Measurements from ENCODE around the gene IL4R.

Gene IL4R

GRCh38 chr16:27284865-27285675 is 28.7 kb upstream of the IL4R start:
- Histone ChIP-seq H2AFZ (ENCODE audit: low read length) (no peak overlapping the region), H3K9me3 (ENCODE audit: insufficient read depth, low read depth, low read length) (no peaks in the 10 kb centered on the region), H4K20me1 (ENCODE audit: insufficient read depth, low read length, poor library complexity, severe bottlenecking) (no peaks in the 10 kb centered on the region), H3K4me1 (ENCODE audit: insufficient read depth, low read length, poor library complexity, severe bottlenecking) (peaks cover 4% of the 10 kb centered on the region), H3K4me3 (ENCODE audit: low read length, poor library complexity, severe bottlenecking) (no peak overlapping the region), H3K9ac (ENCODE audit: low read depth, low read length, poor library complexity, severe bottlenecking) (no peak overlapping the region), H3K36me3 (ENCODE audit: insufficient read depth, low read length) (no peaks in the 10 kb centered on the region), H3F3A (ENCODE audit: low read depth) (no peaks in the 10 kb centered on the region), H3K27me3 (ENCODE audit: insufficient read depth, low read length, poor library complexity, severe bottlenecking) (no peaks in the 10 kb centered on the region), H3K9me2 (replicated peaks; ENCODE audit: low read depth, low read length) (no peaks in the 10 kb centered on the region), H3K4me2 (ENCODE audit: low read depth, low read length, poor library complexity, severe bottlenecking) (no peak overlapping the region), H3K79me2 (ENCODE audit: insufficient read depth, low read length) (no peaks in the 10 kb centered on the region)
- TF ChIP-seq CTCF (conservative IDR thresholded peaks at IDR 0.05; ENCODE audit: low read length) (no peak), EZH2phosphoT487 (IDR thresholded peaks at IDR 0.05; ENCODE audit: borderline replicate concordance) (no peak)

GRCh38 chr16:27285676-27286196 is 28.0 kb upstream of the IL4R start:
- H3K4me3 ChIP-seq (ENCODE audit: low read length, poor library complexity, severe bottlenecking): no peak overlapping the region
- H3K4me1 ChIP-seq (ENCODE audit: insufficient read depth, low read length, poor library complexity, severe bottlenecking): peaks cover 4% of the 10 kb centered on the region
- H3F3A ChIP-seq (ENCODE audit: low read depth): no peaks in the 10 kb centered on the region
- no peaks in the 10 kb centered on the region for H4K20me1 ChIP-seq (ENCODE audit: insufficient read depth, low read length, poor library complexity, severe bottlenecking)
- no peaks in the 10 kb centered on the region for H3K27me3 ChIP-seq (ENCODE audit: insufficient read depth, low read length, poor library complexity, severe bottlenecking)
- H3K9me2 ChIP-seq (replicated peaks; ENCODE audit: low read depth, low read length): no peaks in the 10 kb centered on the region
- H3K9ac ChIP-seq (ENCODE audit: low read depth, low read length, poor library complexity, severe bottlenecking): no peak overlapping the region
- no peaks in the 10 kb centered on the region for H3K36me3 ChIP-seq (ENCODE audit: insufficient read depth, low read length)
- no peaks in the 10 kb centered on the region for H3K9me3 ChIP-seq (ENCODE audit: insufficient read depth, low read depth, low read length)
- no peaks in the 10 kb centered on the region for H3K79me2 ChIP-seq (ENCODE audit: insufficient read depth, low read length)
- no peak overlapping the region for H3K4me2 ChIP-seq (ENCODE audit: low read depth, low read length, poor library complexity, severe bottlenecking)
- no peak for TF ChIP-seq EZH2phosphoT487 (IDR thresholded peaks at IDR 0.05; ENCODE audit: borderline replicate concordance)
- TF ChIP-seq CTCF (conservative IDR thresholded peaks at IDR 0.05; ENCODE audit: low read length): no peak
- H2AFZ ChIP-seq (ENCODE audit: low read length): no peak overlapping the region

- Histone ChIP-seq H3K9me2 (replicated peaks; ENCODE audit: low read depth, low read length) (no peaks in the 10 kb centered on the region), H3K9ac (ENCODE audit: low read depth, low read length, poor library complexity, severe bottlenecking) (no peak overlapping the region), H3F3A (ENCODE audit: low read depth) (no peaks in the 10 kb centered on the region), H4K20me1 (ENCODE audit: insufficient read depth, low read length, poor library complexity, severe bottlenecking) (no peaks in the 10 kb centered on the region), H3K4me2 (ENCODE audit: low read depth, low read length, poor library complexity, severe bottlenecking) (no peak overlapping the region), H2AFZ (ENCODE audit: low read length) (no peak overlapping the region), H3K27me3 (ENCODE audit: insufficient read depth, low read length, poor library complexity, severe bottlenecking) (no peaks in the 10 kb centered on the region), H3K79me2 (ENCODE audit: insufficient read depth, low read length) (no peaks in the 10 kb centered on the region), H3K4me1 (ENCODE audit: insufficient read depth, low read length, poor library complexity, severe bottlenecking) (peaks cover 4% of the 10 kb centered on the region), H3K9me3 (ENCODE audit: insufficient read depth, low read depth, low read length) (no peaks in the 10 kb centered on the region), H3K4me3 (ENCODE audit: low read length, poor library complexity, severe bottlenecking) (no peak overlapping the region), H3K36me3 (ENCODE audit: insufficient read depth, low read length) (no peaks in the 10 kb centered on the region)
- TF ChIP-seq CTCF (conservative IDR thresholded peaks at IDR 0.05; ENCODE audit: low read length) (no peak), EZH2phosphoT487 (IDR thresholded peaks at IDR 0.05; ENCODE audit: borderline replicate concordance) (no peak)
Measured at GRCh38 chr16:27286451-27286850, 27.3 kb upstream of the IL4R start.

Data from Loucy (cell line).